Spleen (tissue), 11 donors: Measurements from ENCODE around the gene TMEM245. TPM values are rescaled to one million over a fixed set of nuclear protein-coding genes. Genes with fewer than 3 reads are reported as not detected.

Experiments used
- DNase-seq: peaks from one replicate; pipeline ENCODE4 v3.0.0-alpha.2; 2020
- H3K27ac ChIP-seq, 8 donors: fragments of 200-600 bp; sonication (generic) in 7 of 8; 1 replicate in 4 of 8; 2 replicates in 4 of 8; pipeline versions ENCODE4 v1.5.0 to v1.8.0; 2016 to 2021; ENCODE audit warnings: inconsistent platforms in 4 of 8, mild to moderate bottlenecking in 4 of 8, moderate library complexity in 1 of 8
- H3K27me3 ChIP-seq, 7 donors: fragments of 200-600 bp; sonication (generic) in 6 of 7; replicated peaks in 1 of 7; 1 replicate in 4 of 7; 2 replicates in 3 of 7; pipeline versions ENCODE4 v1.5.0 to v1.8.0; 2016 to 2021; ENCODE audit warnings: inconsistent platforms in 3 of 7, mild to moderate bottlenecking in 1 of 7
- H3K36me3 ChIP-seq, 6 donors: fragments of 200-600 bp; sonication (generic) in 5 of 6; 1 replicate in 4 of 6; 2 replicates in 2 of 6; pipeline versions ENCODE4 v1.5.0 to v1.8.0; 2016 to 2021; ENCODE audit warnings: inconsistent platforms in 2 of 6
- H3K4me1 ChIP-seq, 6 donors: fragments of 200-600 bp; sonication (generic) in 5 of 6; 1 replicate in 3 of 6; 2 replicates in 3 of 6; pipeline versions ENCODE4 v1.5.0 to v1.8.0; 2016 to 2021; ENCODE audit warnings: inconsistent platforms in 3 of 6
- H3K4me3 ChIP-seq, 8 donors: fragments of 200-600 bp; sonication (generic) in 7 of 8; 1 replicate in 4 of 8; 2 replicates in 4 of 8; pipeline versions ENCODE4 v1.5.0 to v1.8.0; 2016 to 2021; ENCODE audit warnings: inconsistent platforms in 4 of 8, mild to moderate bottlenecking in 4 of 8, moderate library complexity in 2 of 8
- H3K9me3 ChIP-seq, 8 donors: fragments of 200-600 bp; sonication (generic) in 7 of 8; 1 replicate in 4 of 8; 2 replicates in 4 of 8; pipeline versions ENCODE4 v1.5.0 to v1.8.0; 2016 to 2021; ENCODE audit warnings: inconsistent platforms in 4 of 8
- POLR2A ChIP-seq, 3 donors: fragments of 450-650 bp; IDR thresholded peaks; one replicate each; pipeline ENCODE4 v1.5.1; 2017; ENCODE audit warnings: antibody characterized with exemption in 3 of 3, mild to moderate bottlenecking in 1 of 3
- POLR2AphosphoS5 ChIP-seq, 3 donors: sonication (generic); formaldehyde crosslinking; IDR thresholded peaks; one replicate each; pipeline ENCODE4 v1.5.1; 2017; ENCODE audit warnings: antibody characterized with exemption in 3 of 3
- WGBS, 5 donors: extraction: QIAGEN DNeasy Blood & Tissue Kit in 3 of 5; methylation state at CpG; one replicate each; pipeline versions ENCODE4 v1.1.5 to v1.1.7; 2013 to 2018; 5-methylcytosine and 5-hydroxymethylcytosine counted together
- intact Hi-C: fragments of 100-400 bp; cut with DNase I; formaldehyde crosslinking; loops from one replicate; pipeline ENCODE4 v1.15.0; 2023; ENCODE audit warnings: low total_unique reads
- polyA plus RNA-seq, 3 donors: library from polyadenylated mRNA; stranded (reverse); fragments of 200-250 nt; gene quantifications; one replicate each; pipeline ENCODE4 v1.2.1, GENCODE V29; 2013
- total RNA-seq, 7 donors: library from RNA; depleted of rRNA in 3 of 7; stranded (reverse); fragments of >200 nt in 3 of 7; fragmentation: NEBNext Ultra II Directional in 4 of 7; extraction: Animal tissue kit (Norgen Biotek cat#: 25700) in 4 of 7; gene quantifications; one replicate each; pipeline versions ENCODE4 v1.1.0 to v1.2.1, GENCODE V29; 2016 to 2021
- TF ChIP-seq, protein P1 (sequence below), 11 experiments: fragments of 200-600 bp in 7 of 11; fragments of 450-650 bp in 4 of 11; sonication (generic) in 4 of 11; IDR thresholded peaks in 8 of 11; conservative IDR thresholded peaks in 3 of 11; 1 replicate in 7 of 11; 2 replicates in 4 of 11; pipeline versions ENCODE4 v1.4.0 to v1.8.0; 2016 to 2021; ENCODE audit warnings: antibody characterized with exemption in 11 of 11, inconsistent platforms in 4 of 11, mild to moderate bottlenecking in 1 of 11
- donor health status: healthy with polysubstance abuse.
- donor health status: DM: no; HTN: no; CAD: no; lungs with moderate emphysema.
- donor health status: DM: no; HTN: no; CAD: no.
- donor health status: Bipolar disorder and iron deficiency.
- donor health status: healthy.
- donor health status: DM: no; HTN: no; CAD: no.
- donor health status: DM: yes; HTN: yes; CAD: no.

The TMEM245 gene
- total and polyA plus RNA-seq, 10 donors, result 3.2 to 71.6 (median 37.9) TPM

DNA sequence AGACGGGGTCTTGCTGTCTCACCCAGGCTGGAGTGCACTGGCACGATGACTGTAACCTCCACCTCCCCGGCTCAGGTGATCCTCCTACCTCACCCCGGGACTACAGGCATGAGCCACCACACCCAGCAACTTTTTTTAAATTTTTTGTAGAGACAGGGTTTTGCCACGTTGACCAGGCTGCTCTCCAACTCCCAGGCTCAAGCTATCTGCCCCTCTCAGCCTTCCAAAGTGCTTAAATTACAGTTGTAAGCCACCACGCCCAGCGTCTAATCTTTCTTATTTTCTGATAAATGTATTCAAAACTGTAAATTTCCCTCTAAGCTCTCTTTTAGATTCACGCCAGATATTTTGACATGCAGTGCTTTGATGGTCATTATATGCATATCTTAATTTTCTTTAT lies 37.0 kb upstream of the TMEM245 start:
- Histone ChIP-seq H3K9me3 (peaks cover 0 to 27% (median 18%) of the 10 kb centered on the region in 8 donors), H3K27ac (no peak overlapping the region), H3K4me1 (no peaks in the 10 kb centered on the region), H3K4me3 (no peak overlapping the region), H3K36me3 (no peaks in the 10 kb centered on the region), H3K27me3 (no peaks in the 10 kb centered on the region)
- intact Hi-C loops, result no loop called here
- no peak for DNase-seq
- TF ChIP-seq POLR2A (IDR thresholded peaks at IDR 0.05) (no peak), POLR2AphosphoS5 (IDR thresholded peaks at IDR 0.05) (no peak)
- TF ChIP-seq, protein P1, sequence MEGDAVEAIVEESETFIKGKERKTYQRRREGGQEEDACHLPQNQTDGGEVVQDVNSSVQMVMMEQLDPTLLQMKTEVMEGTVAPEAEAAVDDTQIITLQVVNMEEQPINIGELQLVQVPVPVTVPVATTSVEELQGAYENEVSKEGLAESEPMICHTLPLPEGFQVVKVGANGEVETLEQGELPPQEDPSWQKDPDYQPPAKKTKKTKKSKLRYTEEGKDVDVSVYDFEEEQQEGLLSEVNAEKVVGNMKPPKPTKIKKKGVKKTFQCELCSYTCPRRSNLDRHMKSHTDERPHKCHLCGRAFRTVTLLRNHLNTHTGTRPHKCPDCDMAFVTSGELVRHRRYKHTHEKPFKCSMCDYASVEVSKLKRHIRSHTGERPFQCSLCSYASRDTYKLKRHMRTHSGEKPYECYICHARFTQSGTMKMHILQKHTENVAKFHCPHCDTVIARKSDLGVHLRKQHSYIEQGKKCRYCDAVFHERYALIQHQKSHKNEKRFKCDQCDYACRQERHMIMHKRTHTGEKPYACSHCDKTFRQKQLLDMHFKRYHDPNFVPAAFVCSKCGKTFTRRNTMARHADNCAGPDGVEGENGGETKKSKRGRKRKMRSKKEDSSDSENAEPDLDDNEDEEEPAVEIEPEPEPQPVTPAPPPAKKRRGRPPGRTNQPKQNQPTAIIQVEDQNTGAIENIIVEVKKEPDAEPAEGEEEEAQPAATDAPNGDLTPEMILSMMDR (IDR thresholded peaks at IDR 0.05 in 8 of 11, conservative IDR thresholded peaks at IDR 0.05 in 3 of 11), result no peak
- 73 to 86% (median 85%) methylated on average over 8 of the region's 8 CpGs for WGBS, 5 donors

DNA sequence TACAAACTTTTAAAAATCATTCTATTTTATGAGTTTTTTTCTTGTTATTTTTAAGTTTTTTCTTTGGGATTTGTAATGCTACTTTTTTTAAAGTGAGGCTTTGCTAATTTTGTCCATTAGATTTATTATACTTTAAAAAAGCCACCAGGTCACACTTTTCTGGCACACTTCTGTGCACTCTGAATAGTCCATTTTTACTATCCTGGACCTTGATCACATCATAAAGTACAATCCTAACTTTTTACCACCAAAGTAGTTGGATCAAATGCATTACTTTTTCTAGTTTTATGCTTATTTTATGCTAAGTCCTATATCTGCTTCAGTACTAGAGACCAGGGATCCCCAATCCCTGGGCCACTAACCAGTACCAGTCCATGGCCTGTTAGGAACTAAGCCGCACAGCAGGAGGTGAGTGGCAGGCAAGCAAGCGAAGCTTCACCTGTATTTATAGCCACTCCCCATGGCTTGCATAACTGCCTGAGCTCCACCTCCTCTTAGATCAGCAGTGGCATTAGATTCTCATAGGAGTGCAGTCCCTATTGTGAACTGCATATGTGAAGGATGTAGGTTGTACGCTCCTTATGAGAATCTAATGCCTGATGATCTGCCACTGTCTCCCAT lies 31.3 kb upstream of the TMEM245 start:
- Histone ChIP-seq H3K36me3 (no peaks in the 10 kb centered on the region), H3K4me3 (no peak overlapping the region), H3K27me3 (no peaks in the 10 kb centered on the region), H3K27ac (no peak overlapping the region), H3K4me1 (no peaks in the 10 kb centered on the region), H3K9me3 (peaks cover 0 to 27% (median 18%) of the 10 kb centered on the region in 8 donors)
- intact Hi-C loops, result no loop called here
- WGBS, 5 donors, result 79 to 96% (median 94%) methylated on average over 3 of the region's 3 CpGs
- DNase-seq, result no peak
- TF ChIP-seq, protein P1 (IDR thresholded peaks at IDR 0.05 in 8 of 11, conservative IDR thresholded peaks at IDR 0.05 in 3 of 11), result no peak
- TF ChIP-seq POLR2AphosphoS5 (IDR thresholded peaks at IDR 0.05) (no peak), POLR2A (IDR thresholded peaks at IDR 0.05) (no peak)

DNA sequence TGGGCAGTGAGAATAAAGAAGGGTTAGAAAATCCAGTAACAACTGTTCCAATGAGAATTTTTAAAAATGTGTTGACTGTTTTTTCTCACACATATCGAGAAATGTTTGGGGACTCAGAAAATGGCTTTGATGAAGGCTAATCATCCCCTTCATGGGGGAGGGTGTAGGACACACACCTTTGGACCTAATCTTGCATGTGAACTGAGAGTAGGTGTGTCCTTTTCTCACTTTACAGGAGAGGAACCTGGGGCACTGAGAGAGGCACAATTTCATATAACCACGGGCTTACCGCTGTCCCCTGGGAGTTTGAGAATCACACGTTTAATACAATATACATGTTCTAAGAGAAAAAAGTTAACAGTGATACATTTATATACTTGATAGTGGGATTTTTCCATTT lies 30.0 kb upstream of the TMEM245 start:
- Histone ChIP-seq H3K4me1 (no peaks in the 10 kb centered on the region), H3K36me3 (no peaks in the 10 kb centered on the region), H3K9me3 (peaks cover 0 to 27% (median 18%) of the 10 kb centered on the region in 8 donors), H3K4me3 (no peak overlapping the region), H3K27ac (no peak overlapping the region), H3K27me3 (peaks cover 0 to 3% (median 0%) of the 10 kb centered on the region in 7 donors)
- intact Hi-C loops, result no loop called here
- TF ChIP-seq, protein P1 (IDR thresholded peaks at IDR 0.05 in 8 of 11, conservative IDR thresholded peaks at IDR 0.05 in 3 of 11), result no peak
- TF ChIP-seq POLR2A (IDR thresholded peaks at IDR 0.05) (no peak), POLR2AphosphoS5 (IDR thresholded peaks at IDR 0.05) (no peak)
- WGBS, 5 donors, result 78 to 90% (median 83%) methylated on average over 4 of the region's 4 CpGs
- DNase-seq, result no peak

DNA sequence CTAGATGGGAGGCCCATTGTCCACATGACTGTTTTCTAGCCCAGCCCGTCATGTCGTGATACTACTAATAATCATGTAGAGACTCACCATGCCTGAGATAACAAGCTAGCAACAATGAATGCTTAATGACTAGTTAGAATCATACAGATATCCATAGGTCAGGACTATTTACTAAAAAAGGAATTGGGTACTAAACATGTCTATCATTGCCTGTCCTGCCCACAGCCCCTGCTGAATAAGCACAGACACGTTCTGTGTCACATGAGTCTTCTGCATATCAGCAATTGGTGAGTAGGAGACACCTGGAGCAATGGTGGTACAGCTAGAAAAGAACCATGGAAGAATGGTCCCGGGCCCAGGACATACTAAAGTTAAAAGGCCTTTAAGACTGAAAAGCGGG lies 29.3 kb upstream of the TMEM245 start:
- WGBS, 5 donors, result 87 to 93% (median 88%) methylated on average over 5 of the region's 5 CpGs

More for the DNA sequence above, 29.3 kb upstream of the TMEM245 start:
- Histone ChIP-seq H3K4me1 (peaks cover 0 to under 1% (median 0%) of the 10 kb centered on the region in 6 donors), H3K4me3 (no peak overlapping the region), H3K36me3 (no peaks in the 10 kb centered on the region), H3K27ac (no peak overlapping the region), H3K27me3 (peaks cover 0 to 3% (median 0%) of the 10 kb centered on the region in 7 donors), H3K9me3 (peaks cover 0 to 22% (median 17%) of the 10 kb centered on the region in 8 donors)
- no peak for TF ChIP-seq POLR2A (IDR thresholded peaks at IDR 0.05)
- no peak for TF ChIP-seq POLR2AphosphoS5 (IDR thresholded peaks at IDR 0.05)
- TF ChIP-seq, protein P1 (IDR thresholded peaks at IDR 0.05 in 8 of 11, conservative IDR thresholded peaks at IDR 0.05 in 3 of 11), result no peak
- intact Hi-C loops, result no loop called here
- DNase-seq, result no peak
